ENCODE measurements around the gene TAF4. TPM values are rescaled to one million over a fixed set of nuclear protein-coding genes. Genes with fewer than 3 reads are reported as not detected.

The TAF4 gene
- total and polyA plus RNA-seq, 2 donors (not counting 3 experiments of a cell fraction or from before 2014, with no cell fraction given), result 6.1 to 19.5 TPM

DNA sequence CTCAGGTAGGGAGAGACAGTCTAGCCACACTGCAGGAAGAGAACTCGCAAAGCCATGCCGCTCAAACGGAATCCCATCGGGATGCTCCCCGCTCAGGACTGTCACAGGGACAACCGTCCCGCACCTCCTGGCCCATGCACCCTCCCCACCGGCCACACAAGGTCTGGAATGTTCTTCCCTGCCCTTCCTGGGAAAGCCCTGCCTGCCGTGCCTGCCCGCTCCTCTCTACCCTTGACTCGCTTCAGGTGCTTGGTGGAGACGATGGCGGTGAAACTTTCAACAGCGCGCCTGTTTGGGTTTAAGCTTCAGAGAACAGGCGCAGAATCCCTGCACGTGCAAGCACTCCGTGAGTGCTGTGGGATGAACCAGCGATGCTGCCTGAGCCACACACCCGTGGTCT is 20.6 kb downstream of the TAF4 start:
- Histone ChIP-seq H3K9ac (replicated peaks; ENCODE audit: extremely low read depth, insufficient read depth, low read length) (no peak overlapping the region), H3K27me3 (ENCODE audit: control insufficient read depth in 2 of 2, insufficient read depth in 2 of 2, low read length in 2 of 2) (no peaks in the 10 kb centered on the region), H3K9me3 (replicated peaks; ENCODE audit: control insufficient read depth, insufficient read depth, low read length) (no peaks in the 10 kb centered on the region), H3K27ac (ENCODE audit: insufficient read depth, low read depth, low read length) (no peak overlapping the region), H3K4me2 (ENCODE audit: insufficient read depth, low read length) (no peak overlapping the region), H4K20me1 (replicated peaks; ENCODE audit: control insufficient read depth, extremely low read depth, insufficient read depth, low read length) (no peaks in the 10 kb centered on the region), H3K36me3 (ENCODE audit: control insufficient read depth in 2 of 2, extremely low read depth in 1 of 2, insufficient read depth in 2 of 2, low read length in 2 of 2) (no peaks in the 10 kb centered on the region), H3K4me3 (replicated peaks in 1 of 3; ENCODE audit: insufficient read depth in 1 of 3, low read depth in 1 of 3, low read length in 3 of 3) (no peak overlapping the region), H3K4me1 (ENCODE audit: control insufficient read depth, extremely low read depth, insufficient read depth, low read length) (no peaks in the 10 kb centered on the region), H3K9me1 (replicated peaks; ENCODE audit: control insufficient read depth, extremely low read depth, insufficient read depth, low read length) (no peaks in the 10 kb centered on the region), H2AFZ (ENCODE audit: low read depth, low read length) (no peak overlapping the region), H3K79me2 (ENCODE audit: control insufficient read depth, insufficient read depth, low read length) (peaks cover 76% of the 10 kb centered on the region)
- TF ChIP-seq JUN (IDR thresholded peaks at IDR 0.05; ENCODE audit: borderline replicate concordance, insufficient read depth, insufficient read length, low read depth) (no peak), GATA2 (IDR thresholded peaks at IDR 0.05; ENCODE audit: insufficient read depth, insufficient read length, low read depth, low read length) (no peak), POLR2A (IDR thresholded peaks at IDR 0.05; ENCODE audit: low read depth, low read length) (no peak), MYC (IDR thresholded peaks at IDR 0.05; ENCODE audit: low read depth, low read length) (no peak), POLR2AphosphoS5 (IDR thresholded peaks at IDR 0.05; ENCODE audit: insufficient read depth, low read depth, low read length) (no peak), FOS (IDR thresholded peaks at IDR 0.05; ENCODE audit: borderline replicate concordance, insufficient read depth, low read length) (no peak), EZH2 (IDR thresholded peaks at IDR 0.05; ENCODE audit: borderline replicate concordance, low read depth, low read length, severe bottlenecking) (no peak)
- TF ChIP-seq, protein P1, sequence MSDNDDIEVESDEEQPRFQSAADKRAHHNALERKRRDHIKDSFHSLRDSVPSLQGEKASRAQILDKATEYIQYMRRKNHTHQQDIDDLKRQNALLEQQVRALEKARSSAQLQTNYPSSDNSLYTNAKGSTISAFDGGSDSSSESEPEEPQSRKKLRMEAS (IDR thresholded peaks at IDR 0.05; ENCODE audit: insufficient read depth, insufficient read length), result no peak
- TF ChIP-seq, protein P2, sequence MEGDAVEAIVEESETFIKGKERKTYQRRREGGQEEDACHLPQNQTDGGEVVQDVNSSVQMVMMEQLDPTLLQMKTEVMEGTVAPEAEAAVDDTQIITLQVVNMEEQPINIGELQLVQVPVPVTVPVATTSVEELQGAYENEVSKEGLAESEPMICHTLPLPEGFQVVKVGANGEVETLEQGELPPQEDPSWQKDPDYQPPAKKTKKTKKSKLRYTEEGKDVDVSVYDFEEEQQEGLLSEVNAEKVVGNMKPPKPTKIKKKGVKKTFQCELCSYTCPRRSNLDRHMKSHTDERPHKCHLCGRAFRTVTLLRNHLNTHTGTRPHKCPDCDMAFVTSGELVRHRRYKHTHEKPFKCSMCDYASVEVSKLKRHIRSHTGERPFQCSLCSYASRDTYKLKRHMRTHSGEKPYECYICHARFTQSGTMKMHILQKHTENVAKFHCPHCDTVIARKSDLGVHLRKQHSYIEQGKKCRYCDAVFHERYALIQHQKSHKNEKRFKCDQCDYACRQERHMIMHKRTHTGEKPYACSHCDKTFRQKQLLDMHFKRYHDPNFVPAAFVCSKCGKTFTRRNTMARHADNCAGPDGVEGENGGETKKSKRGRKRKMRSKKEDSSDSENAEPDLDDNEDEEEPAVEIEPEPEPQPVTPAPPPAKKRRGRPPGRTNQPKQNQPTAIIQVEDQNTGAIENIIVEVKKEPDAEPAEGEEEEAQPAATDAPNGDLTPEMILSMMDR (IDR thresholded peaks at IDR 0.05; ENCODE audit: extremely low read depth in 1 of 2, insufficient read depth in 1 of 2, low read depth in 1 of 2, low read length in 2 of 2), result no peak
- FAIRE-seq (no peak), DNase-seq (ENCODE audit: low read depth, low spot score) (no peak)
- BruUV-seq (replicated peaks), result no TSS peak
- dilution Hi-C loops (cut with MboI; ENCODE audit: extremely low pct_ligation_motif_present, low sequenced_read_pairs) (no loop called here), intact Hi-C loops (cut with micrococcal nuclease) (no loop called here)
- POLR2A ChIA-PET, result no interaction called here
- CTCF ChIA-PET, result no interaction called here

Measured in endothelial cell of umbilical vein (primary cell).